C4-2B (cell line): Measurements from ENCODE around the gene SLC13A4.

Experiments
- CTCF ChIP-seq: fragments of 450-650 bp; conservative IDR thresholded peaks from 2 replicates; pipeline ENCODE4 v1.5.1; 2017; ENCODE audit warnings: mild to moderate bottlenecking
- ZFX ChIP-seq: fragments of 450-650 bp; IDR thresholded peaks from 2 replicates; pipeline ENCODE4 v1.6.1; 2017

- TF ChIP-seq CTCF, result no peak
- no peak for TF ChIP-seq ZFX
Observed at GRCh38 chr7:135681762-135682161, 46.2 kb downstream of the SLC13A4 start.
